CD14-positive monocyte (primary cell): ENCODE measurements around the gene ITGA3. TPM values are rescaled to one million over a fixed set of nuclear protein-coding genes. Genes with fewer than 3 reads are reported as not detected.

ENCODE experiments used
- DNase-seq, 3 donors: peaks; one replicate each; pipeline ENCODE4 v3.0.0-alpha.2; 2011 to 2022
- H2AFZ ChIP-seq: 2 replicates; pipeline ENCODE4 v1.6.0; 2012; ENCODE audit warnings: mild to moderate bottlenecking, low read depth, low read length, inconsistent platforms; ENCODE audit not compliant: insufficient read depth, poor library complexity, severe bottlenecking
- H3K27ac ChIP-seq, 2 donors: 1 replicate in 1 of 2; 2 replicates in 1 of 2; pipeline ENCODE4 v1.5.1; 2012 to 2013; ENCODE audit warnings: low read length in 2 of 2, control low read depth in 1 of 2, inconsistent platforms in 1 of 2, low read depth in 1 of 2, mild to moderate bottlenecking in 1 of 2
- H3K27me3 ChIP-seq, 2 donors: one replicate each; pipeline versions ENCODE4 v1.6.0 to v1.6.1; 2011 to 2013; ENCODE audit warnings: low read length in 2 of 2; ENCODE audit not compliant: control insufficient read depth in 2 of 2, insufficient read depth in 2 of 2
- H3K36me3 ChIP-seq, 2 donors: replicated peaks in 1 of 2; 1 replicate in 1 of 2; 2 replicates in 1 of 2; pipeline versions ENCODE4 v1.5.1 to v1.6.1; 2012 to 2013; ENCODE audit warnings: low read length in 2 of 2, control low read depth in 1 of 2, inconsistent platforms in 1 of 2, mild to moderate bottlenecking in 1 of 2; ENCODE audit not compliant: insufficient read depth in 2 of 2, control insufficient read depth in 1 of 2
- H3K4me1 ChIP-seq, 2 donors: 1 replicate in 1 of 2; 2 replicates in 1 of 2; pipeline versions ENCODE4 v1.5.1 to v1.6.1; 2012 to 2013; ENCODE audit warnings: low read length in 2 of 2, control low read depth in 1 of 2, inconsistent platforms in 1 of 2, mild to moderate bottlenecking in 1 of 2, moderate library complexity in 1 of 2; ENCODE audit not compliant: insufficient read depth in 2 of 2, control insufficient read depth in 1 of 2
- H3K4me2 ChIP-seq: replicated peaks from 2 replicates; pipeline ENCODE3; 2012; ENCODE audit warnings: low read length, moderate library complexity, mild to moderate bottlenecking; ENCODE audit not compliant: poor library complexity, severe bottlenecking; ENCODE audit errors: extremely low read depth
- H3K4me3 ChIP-seq, 3 experiments: fragments of 200-600 bp in 1 of 3; sonication (generic) in 1 of 3; replicated peaks in 1 of 3; 1 replicate in 2 of 3; 2 replicates in 1 of 3; pipeline ENCODE4 v1.5.1; 2011 to 2013; ENCODE audit warnings: low read length in 3 of 3, mild to moderate bottlenecking in 3 of 3, control low read depth in 2 of 3, low read depth in 2 of 3, inconsistent platforms in 1 of 3, moderate library complexity in 1 of 3
- H3K79me2 ChIP-seq: 2 replicates; pipeline ENCODE4 v1.6.0; 2012; ENCODE audit warnings: mild to moderate bottlenecking, control low read depth, inconsistent platforms, low read length, moderate library complexity; ENCODE audit not compliant: insufficient read depth
- H3K9ac ChIP-seq: 2 replicates; pipeline ENCODE4 v1.6.0; 2017; ENCODE audit warnings: low read length, mild to moderate bottlenecking; ENCODE audit not compliant: insufficient read depth, poor library complexity, severe bottlenecking
- H3K9me3 ChIP-seq, 2 donors: replicated peaks in 1 of 2; 1 replicate in 1 of 2; 2 replicates in 1 of 2; pipeline versions ENCODE4 v1.5.1 to v1.6.1; 2012 to 2013; ENCODE audit warnings: low read length in 2 of 2, control low read depth in 1 of 2; ENCODE audit not compliant: control insufficient read depth in 1 of 2, insufficient read depth in 1 of 2
- H4K20me1 ChIP-seq: 2 replicates; pipeline ENCODE4 v1.6.0; 2012; ENCODE audit warnings: mild to moderate bottlenecking, low read length, control low read depth, moderate library complexity; ENCODE audit not compliant: insufficient read depth
- H3K27ac Mint-ChIP-seq, 7 donors: one replicate each; pipeline ENCODE4 v1.8.0; 2020; ENCODE audit warnings: mild to moderate bottlenecking in 7 of 7, mixed read lengths in 7 of 7, moderate library complexity in 6 of 7, inconsistent platforms in 2 of 7
- H3K27me3 Mint-ChIP-seq, 3 donors: one replicate each; pipeline ENCODE4 v1.8.0; 2021 to 2022; ENCODE audit warnings: low read depth in 3 of 3, mild to moderate bottlenecking in 3 of 3, mixed read lengths in 3 of 3, moderate library complexity in 3 of 3, inconsistent platforms in 1 of 3
- H3K36me3 Mint-ChIP-seq, 2 donors: one replicate each; pipeline ENCODE4 v1.8.0; 2020; ENCODE audit warnings: mixed read lengths in 2 of 2, inconsistent platforms in 1 of 2, mild to moderate bottlenecking in 1 of 2
- H3K4me1 Mint-ChIP-seq: one replicate; pipeline ENCODE4 v1.8.0; 2020; ENCODE audit warnings: mild to moderate bottlenecking, mixed read lengths
- H3K4me3 Mint-ChIP-seq, 2 donors: one replicate each; pipeline ENCODE4 v1.8.0; 2020; ENCODE audit warnings: mild to moderate bottlenecking in 2 of 2, mixed read lengths in 2 of 2, moderate library complexity in 1 of 2
- H3K9me3 Mint-ChIP-seq, 7 donors: one replicate each; pipeline ENCODE4 v1.8.0; 2020 to 2022; ENCODE audit warnings: mixed read lengths in 7 of 7, mild to moderate bottlenecking in 6 of 7, moderate library complexity in 6 of 7, inconsistent platforms in 2 of 7
- WGBS: methylation state at CpG from one replicate; pipeline ENCODE4 v1.1.5; 2013; ENCODE audit warnings: missing lambda C conversion rate; ENCODE audit not compliant: insufficient coverage; 5-methylcytosine and 5-hydroxymethylcytosine counted together
- intact Hi-C, 2 donors: fragments of 100-400 bp; cut with micrococcal nuclease; formaldehyde crosslinking; loops; one replicate each; pipeline versions ENCODE4 v1.15.0 to v1.15.1; 2023
- polyA plus RNA-seq, 3 donors: library from polyadenylated mRNA; depleted of rRNA in 1 of 3; unstranded in 2 of 3; stranded (reverse) in 1 of 3; fragments of 300-500 nt in 2 of 3; fragments of >200 nt in 1 of 3; fragmentation: Illumina TruSeq in 2 of 3; gene quantifications; 1 replicate in 2 of 3; 2 replicates in 1 of 3; pipeline ENCODE4 v1.2.3, GENCODE V29; 2012 to 2021
- TF ChIP-seq, protein P1 (sequence below): fragments of 200-600 bp; IDR thresholded peaks from one replicate; pipeline ENCODE4 v1.8.0; 2022; ENCODE audit warnings: antibody characterized with exemption, mild to moderate bottlenecking

ITGA3 gene
- polyA plus RNA-seq, 3 donors: 0.31 to 0.36 TPM; not detected in 1

DNA sequence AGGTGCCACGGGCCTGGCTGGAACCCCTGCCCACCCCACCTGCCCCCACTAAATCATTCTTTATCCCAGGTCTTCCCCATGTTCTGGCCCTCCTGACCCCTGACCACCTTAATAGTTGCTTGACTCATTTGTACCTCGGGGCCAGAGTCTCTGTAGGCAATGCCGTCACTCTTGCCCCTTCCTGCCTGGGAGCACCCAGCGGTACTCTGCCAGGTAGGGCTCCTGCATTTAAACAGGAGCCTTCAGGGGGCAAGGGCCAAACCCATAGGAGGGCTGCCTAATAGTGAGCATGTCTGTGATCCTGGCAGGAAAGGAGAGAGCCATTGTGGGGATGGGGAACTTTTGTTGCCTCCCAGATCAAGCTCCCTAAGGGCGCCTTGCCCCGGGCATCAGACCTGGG lies 8.8 kb upstream of the ITGA3 start:
- H3K4me3 ChIP-seq: no peak overlapping the region
- no peak overlapping the region for H3K4me2 ChIP-seq
- no peaks in the 10 kb centered on the region for H3K4me1 ChIP-seq
- Mint-ChIP-seq H3K27me3 (peaks cover 8 to 14% (median 9%) of the 10 kb centered on the region in 3 donors), H3K9me3 (no peaks in the 10 kb centered on the region), H3K27ac (peak overlapping the region in 2 of 7 donors; percentile 23 to 66), H3K4me1 (peaks cover 8% of the 10 kb centered on the region), H3K36me3 (no peaks in the 10 kb centered on the region), H3K4me3 (no peak overlapping the region)
- TF ChIP-seq, protein P1, sequence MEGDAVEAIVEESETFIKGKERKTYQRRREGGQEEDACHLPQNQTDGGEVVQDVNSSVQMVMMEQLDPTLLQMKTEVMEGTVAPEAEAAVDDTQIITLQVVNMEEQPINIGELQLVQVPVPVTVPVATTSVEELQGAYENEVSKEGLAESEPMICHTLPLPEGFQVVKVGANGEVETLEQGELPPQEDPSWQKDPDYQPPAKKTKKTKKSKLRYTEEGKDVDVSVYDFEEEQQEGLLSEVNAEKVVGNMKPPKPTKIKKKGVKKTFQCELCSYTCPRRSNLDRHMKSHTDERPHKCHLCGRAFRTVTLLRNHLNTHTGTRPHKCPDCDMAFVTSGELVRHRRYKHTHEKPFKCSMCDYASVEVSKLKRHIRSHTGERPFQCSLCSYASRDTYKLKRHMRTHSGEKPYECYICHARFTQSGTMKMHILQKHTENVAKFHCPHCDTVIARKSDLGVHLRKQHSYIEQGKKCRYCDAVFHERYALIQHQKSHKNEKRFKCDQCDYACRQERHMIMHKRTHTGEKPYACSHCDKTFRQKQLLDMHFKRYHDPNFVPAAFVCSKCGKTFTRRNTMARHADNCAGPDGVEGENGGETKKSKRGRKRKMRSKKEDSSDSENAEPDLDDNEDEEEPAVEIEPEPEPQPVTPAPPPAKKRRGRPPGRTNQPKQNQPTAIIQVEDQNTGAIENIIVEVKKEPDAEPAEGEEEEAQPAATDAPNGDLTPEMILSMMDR: no peak
- H4K20me1 ChIP-seq: no peaks in the 10 kb centered on the region
- no peak overlapping the region for H2AFZ ChIP-seq
- H3K79me2 ChIP-seq: no peaks in the 10 kb centered on the region
- H3K27ac ChIP-seq: no peak overlapping the region
- H3K27me3 ChIP-seq: no peaks in the 10 kb centered on the region
- no peaks in the 10 kb centered on the region for H3K36me3 ChIP-seq
- no peak for DNase-seq
- H3K9me3 ChIP-seq: no peaks in the 10 kb centered on the region
- intact Hi-C loops: no loop called here
- WGBS: 95% methylated on average over 4 of the region's 6 CpGs
- no peak overlapping the region for H3K9ac ChIP-seq

- Histone ChIP-seq H3K79me2 (no peaks in the 10 kb centered on the region), H3K27ac (no peak overlapping the region), H2AFZ (no peak overlapping the region), H3K9ac (no peak overlapping the region), H4K20me1 (no peaks in the 10 kb centered on the region), H3K27me3 (no peaks in the 10 kb centered on the region), H3K4me2 (no peak overlapping the region), H3K36me3 (no peaks in the 10 kb centered on the region), H3K9me3 (no peaks in the 10 kb centered on the region), H3K4me3 (no peak overlapping the region), H3K4me1 (no peaks in the 10 kb centered on the region)
- Mint-ChIP-seq H3K36me3 (no peaks in the 10 kb centered on the region), H3K27ac (peak overlapping the region in 2 of 7 donors; percentile 23 to 66), H3K27me3 (peaks cover 9 to 14% (median 9%) of the 10 kb centered on the region in 3 donors), H3K4me1 (peaks cover 8% of the 10 kb centered on the region), H3K4me3 (no peak overlapping the region), H3K9me3 (no peaks in the 10 kb centered on the region)
- DNase-seq: no peak
- intact Hi-C loops: no loop called here
- 81% methylated on average over 3 of the region's 9 CpGs for WGBS
- TF ChIP-seq, protein P1: no peak
Observed at GRCh38 chr17:50047488-50048126, 8.3 kb upstream of the ITGA3 start.
